ENCODE measurements around the gene ATP2A1.

- TF ChIP-seq CEBPB (IDR thresholded peaks at IDR 0.05) (no peak), TAF1 (IDR thresholded peaks at IDR 0.05; ENCODE audit: low read depth) (no peak), YY1 (IDR thresholded peaks at IDR 0.05; ENCODE audit: low read depth) (no peak), TEAD4 (IDR thresholded peaks at IDR 0.05) (no peak), RAD21 (IDR thresholded peaks at IDR 0.05; ENCODE audit: low read depth) (no peak), USF1 (IDR thresholded peaks at IDR 0.05) (no peak), EP300 (IDR thresholded peaks at IDR 0.05; ENCODE audit: borderline replicate concordance) (no peak), CREB1 (IDR thresholded peaks at IDR 0.05; ENCODE audit: low read depth) (no peak), MAX (IDR thresholded peaks at IDR 0.05) (no peak), TCF12 (IDR thresholded peaks at IDR 0.05; ENCODE audit: low read depth) (no peak), NFIC (IDR thresholded peaks at IDR 0.05) (no peak), REST (IDR thresholded peaks at IDR 0.05; ENCODE audit: low read depth) (no peak), ZBTB7A (IDR thresholded peaks at IDR 0.05; ENCODE audit: low read depth) (no peak)
Measured at GRCh38 chr16:28897826-28898225, 19.5 kb downstream of the ATP2A1 start.
